Islet of Langerhans (tissue), 1 donor: Measurements from ENCODE around the gene FOXP2.
"Not testable (repeated sequence)": the region's sequence is repeated elsewhere in the genome, so short reads cannot be mapped to it uniquely, and the experiment has no call there.

ENCODE experiments used
- FAIRE-seq: peaks from one replicate; lab custom pipeline; 2011; peaks lifted over from hg19 to GRCh38; lab: Jason Lieb, UNC

FOXP2 gene

DNA sequence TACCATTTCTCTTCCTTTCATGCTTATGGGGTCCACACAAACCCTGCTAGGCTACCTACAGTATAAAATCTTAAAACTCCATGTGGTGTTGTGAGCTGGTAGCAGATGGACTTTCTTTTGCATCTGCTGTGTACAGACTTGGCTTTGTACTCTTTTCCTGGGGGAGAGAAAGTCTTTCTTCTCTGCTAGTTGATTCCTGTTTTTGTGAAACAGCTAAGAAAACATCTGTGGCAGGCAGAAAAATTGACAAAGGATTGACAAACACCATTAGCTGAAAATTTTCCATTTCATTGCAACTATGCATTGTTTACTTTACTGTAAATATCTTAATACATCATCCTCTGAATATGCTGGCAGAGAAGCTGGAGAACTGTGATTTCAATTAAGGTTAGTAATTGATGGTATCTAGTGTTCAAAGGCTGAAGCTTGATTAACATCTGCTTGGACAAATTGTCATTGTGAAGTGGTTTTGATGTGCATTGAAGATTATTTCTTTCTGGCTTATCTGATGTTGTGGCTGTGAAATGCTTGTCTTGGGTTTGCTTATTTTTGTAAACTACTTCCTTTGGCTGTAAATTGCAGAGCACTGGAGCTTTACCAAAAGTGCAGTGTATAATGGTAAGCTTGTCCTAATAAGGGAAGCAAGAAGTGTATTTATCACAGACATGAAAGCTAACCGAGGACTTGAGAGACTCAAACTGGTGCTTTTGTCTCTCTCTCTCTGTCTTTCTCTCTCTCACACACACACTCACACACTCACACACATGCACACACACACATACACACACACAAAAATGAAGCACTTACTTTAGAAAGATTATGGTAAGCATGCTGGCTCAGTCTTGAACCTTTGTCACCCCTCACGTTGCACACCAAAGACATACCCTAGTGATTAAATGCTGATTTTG lies at the start of gene FOXP2:
Gene FOXP2, plus strand, starts transcription at position 660 of the 908 bp plus-strand sequence. CDS start 11,697 bp downstream, outside the sequence.
- peak; percentile 98 for FAIRE-seq

DNA sequence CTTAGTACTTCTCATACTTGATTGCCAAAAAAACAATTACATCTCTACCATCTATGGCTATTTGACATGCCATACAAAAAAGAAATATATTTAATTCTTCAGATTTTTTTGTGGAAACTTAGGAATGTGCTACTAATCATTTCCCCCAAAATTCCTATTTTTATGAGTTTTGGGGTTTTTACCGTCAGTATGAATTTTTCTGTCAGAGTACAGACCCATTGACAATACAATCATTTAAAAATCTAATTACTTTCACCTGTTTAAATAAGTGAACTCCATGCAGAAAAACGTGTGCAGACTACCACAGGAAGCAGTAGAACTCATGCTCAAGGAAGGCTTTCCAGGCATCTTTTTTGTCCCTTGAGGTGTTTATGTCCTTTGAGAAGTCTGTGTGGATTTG lies 48.8 kb upstream of the FOXP2 start:
- FAIRE-seq: no peak

DNA sequence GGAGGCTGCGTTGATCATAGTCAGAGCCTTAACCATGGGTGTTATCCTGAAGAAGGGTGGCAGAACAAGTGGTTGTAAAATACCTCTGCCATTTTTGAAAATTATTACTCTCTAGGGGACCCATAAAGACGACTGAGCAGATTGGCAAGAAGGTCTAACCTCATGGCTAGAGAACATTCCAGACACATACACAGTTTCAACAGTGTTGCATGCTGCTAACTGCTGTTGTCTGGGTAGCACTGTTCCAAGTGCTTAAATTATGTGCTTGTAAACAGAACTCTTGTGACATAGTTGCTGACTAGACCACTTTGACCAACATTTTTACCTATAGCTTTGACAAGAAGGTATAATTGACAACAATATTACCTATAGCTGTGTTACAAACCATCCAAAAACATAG lies 46.1 kb upstream of the FOXP2 start:
- no peak for FAIRE-seq

DNA sequence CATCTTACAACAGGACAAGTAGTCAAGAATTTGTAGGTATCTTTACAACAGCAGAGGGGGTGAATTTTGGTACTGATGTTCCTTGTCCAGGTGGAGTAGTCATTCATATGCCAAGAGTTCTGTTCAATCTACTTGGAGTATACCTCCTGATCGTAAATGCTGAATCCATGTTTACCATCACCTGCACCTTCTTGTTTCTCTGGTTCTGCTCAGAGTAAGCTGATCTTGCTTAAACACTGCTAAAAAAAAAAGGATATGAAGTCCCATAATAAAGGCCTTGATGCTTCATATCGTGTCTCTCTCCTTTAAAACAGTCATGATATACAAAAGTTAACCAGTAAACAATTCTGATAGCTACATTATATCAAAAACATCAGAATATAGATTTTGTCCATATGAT lies 45.3 kb upstream of the FOXP2 start:
- no peak for FAIRE-seq

- no peak for FAIRE-seq
These were observed 42.0 kb upstream of the FOXP2 start for GRCh38 chr7:114372619-114373018.

- FAIRE-seq: no peak
These were observed 38.7 kb upstream of the FOXP2 start for GRCh38 chr7:114375907-114376306.

GRCh38 chr7:114383946-114384345 lies 30.7 kb upstream of the FOXP2 start:
- FAIRE-seq: not testable (repeated sequence)

DNA sequence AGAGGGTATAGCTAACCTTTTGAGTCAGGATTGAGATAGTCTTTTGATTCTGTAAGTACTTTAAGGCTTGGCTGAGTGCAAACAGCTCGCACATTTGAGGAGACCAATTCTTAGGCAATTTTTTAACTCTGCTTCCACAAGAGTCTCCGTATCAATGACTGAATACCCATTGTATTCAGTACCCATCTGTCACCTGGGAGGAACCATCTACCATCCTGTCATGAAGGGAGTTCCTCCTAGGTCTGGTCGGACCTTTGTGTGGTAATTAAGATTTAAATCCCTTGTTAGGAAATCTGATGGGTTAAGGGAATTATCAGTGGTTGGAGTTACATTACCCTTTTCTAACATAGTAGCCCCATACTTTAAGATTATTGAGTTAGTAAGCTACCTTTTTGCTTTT lies 30.3 kb upstream of the FOXP2 start:
- FAIRE-seq: not testable (repeated sequence)

DNA sequence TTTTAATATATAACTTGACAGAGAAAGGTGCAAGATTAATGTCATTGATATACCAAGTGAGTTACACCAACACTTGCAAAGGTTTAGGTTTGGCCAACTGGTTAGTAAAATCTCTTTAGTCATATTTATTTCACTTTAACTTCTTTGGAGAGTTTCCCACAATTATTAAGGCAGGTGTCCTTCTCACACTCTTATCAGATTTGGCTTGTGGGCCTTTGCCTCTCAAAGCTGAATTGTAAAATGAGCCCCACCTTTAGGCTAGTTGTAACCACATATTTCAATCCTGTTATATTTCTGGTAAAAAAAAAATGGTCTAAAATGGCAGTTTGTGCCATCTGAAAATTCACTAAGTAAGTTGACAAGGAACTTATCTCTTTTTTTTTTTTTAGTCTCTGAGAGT lies 26.6 kb upstream of the FOXP2 start:
- FAIRE-seq: no peak

GRCh38 chr7:114392686-114393085 lies 21.9 kb upstream of the FOXP2 start:
- no peak for FAIRE-seq

GRCh38 chr7:114402876-114403635 lies 11.6 kb upstream of the FOXP2 start:
- FAIRE-seq: peak; percentile 33

DNA sequence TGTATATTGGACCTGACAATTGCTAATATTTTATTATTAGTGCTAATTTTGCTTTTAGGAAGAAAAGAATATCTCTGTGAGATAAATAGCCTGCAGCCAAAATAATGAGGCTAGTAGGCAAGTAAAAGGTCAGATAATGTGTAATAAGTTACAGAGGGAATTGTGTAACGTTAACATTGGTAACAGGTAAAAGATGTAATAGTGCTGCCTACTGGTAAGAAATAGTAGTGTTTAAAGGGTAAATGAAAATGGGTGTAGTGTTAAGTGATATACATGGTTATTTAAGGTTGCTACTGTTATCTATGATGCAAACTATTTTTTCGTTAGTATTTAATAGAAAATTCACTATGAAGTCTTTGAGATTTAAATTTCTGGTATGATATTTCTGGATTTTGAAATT lies 9.2 kb upstream of the FOXP2 start:
- FAIRE-seq: peak; percentile 97

GRCh38 chr7:114409750-114410149 lies 4.9 kb upstream of the FOXP2 start:
- FAIRE-seq: no peak

DNA sequence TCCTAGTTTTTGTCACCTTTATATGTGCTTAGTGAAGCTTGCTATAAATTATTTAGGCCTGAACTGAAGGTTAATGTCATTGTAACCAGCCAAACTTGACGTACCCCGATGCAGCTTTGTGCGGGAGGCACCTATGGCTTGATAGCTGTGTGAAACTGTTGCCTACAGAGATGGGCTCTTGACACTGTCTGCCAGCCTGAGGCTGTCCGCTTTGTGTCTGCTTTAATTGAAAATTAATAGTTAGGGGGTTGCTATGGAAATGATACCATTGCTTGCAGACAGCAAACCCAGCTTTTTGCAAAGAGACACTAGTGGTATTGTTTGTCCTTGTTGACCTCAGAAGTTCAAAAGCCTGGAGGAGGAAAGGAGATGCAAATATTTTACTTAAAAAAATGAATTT lies 2.1 kb upstream of the FOXP2 start:
- peak; percentile 77 for FAIRE-seq

- no peak for FAIRE-seq
These were observed 857 bp upstream of the FOXP2 start for GRCh38 chr7:114413761-114414155.

GRCh38 chr7:114415064-114415989 lies 712 bp downstream of the FOXP2 start:
- no peak for FAIRE-seq

- peak; percentile 73 for FAIRE-seq
These were observed 1.7 kb downstream of the FOXP2 start for GRCh38 chr7:114416129-114416990.

DNA sequence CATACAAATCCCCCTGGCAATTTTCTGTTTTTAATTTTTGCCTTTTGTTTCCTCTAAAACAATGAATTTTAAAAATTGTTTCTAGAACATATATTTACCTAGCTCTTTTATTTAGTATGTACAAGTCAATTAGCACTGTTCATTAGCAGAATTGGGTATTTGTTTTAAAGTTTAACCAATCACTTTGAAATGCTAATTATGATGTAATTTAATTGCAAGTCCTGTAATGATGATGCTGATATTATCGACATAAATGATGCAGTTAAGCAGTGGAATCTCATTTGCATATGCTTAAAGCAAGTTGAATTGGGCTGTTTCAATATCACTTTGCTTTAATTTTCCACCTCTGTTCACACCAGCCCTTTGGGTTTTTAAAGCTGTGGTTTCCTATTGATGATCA lies 2.7 kb downstream of the FOXP2 start:
- peak; percentile 92 for FAIRE-seq

DNA sequence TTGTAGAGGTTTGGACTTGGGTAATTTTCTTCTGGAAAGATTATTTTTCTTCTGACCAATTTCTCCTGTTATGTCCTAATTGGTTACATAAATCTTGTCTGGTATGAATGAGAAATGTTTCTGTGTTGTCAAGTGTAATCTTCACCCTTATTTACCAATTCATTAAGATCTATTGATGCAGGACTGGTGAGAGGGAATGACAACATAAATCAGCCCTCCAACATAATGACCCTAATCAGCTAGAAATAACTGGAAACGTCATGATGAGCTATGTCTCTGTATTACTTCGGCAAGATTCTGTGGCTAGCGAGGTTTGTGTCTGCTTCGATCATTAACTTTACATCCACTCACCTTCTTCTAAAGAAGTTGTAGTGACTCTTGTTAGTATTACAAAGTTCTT lies 3.5 kb downstream of the FOXP2 start:
- FAIRE-seq: no peak

DNA sequence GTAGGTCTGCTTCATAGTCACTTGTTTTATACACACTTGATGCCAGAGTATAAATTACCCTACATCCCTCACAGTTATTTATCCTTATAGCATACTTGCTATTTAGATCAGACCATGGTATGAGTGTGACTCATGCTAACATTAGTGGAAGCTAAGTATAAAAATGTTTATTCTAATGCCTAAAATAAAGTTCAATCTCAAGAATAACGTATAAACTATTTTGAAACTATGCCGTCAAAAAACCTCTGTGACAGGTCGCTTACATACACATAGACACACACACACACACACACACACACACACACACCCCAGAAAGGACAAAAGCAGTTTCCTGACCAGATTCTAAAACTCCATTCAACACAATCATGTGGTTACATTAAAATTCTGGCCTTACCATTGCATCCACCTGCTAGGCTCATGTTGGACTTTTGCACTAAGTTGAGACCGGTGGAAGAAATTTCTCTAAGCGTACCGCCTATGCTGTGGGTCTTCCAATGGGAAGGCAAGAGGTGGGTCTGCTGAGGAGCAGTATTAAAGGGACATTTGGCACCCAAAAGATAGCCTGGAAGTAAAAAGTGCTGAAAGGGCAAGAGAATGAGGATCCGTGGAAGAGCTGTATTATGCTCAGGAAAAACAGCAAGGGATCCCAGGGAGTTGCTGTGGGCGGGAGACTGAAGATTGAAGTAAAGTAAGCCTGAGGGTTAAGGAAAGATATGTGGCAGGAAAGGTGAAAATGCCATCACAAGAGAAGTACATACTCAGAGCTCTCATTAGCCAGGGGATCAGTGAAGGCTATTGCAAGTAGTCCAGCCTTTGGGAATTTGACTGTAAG lies 5.0 kb downstream of the FOXP2 start:
- FAIRE-seq: no peak
